Hepatocyte (in vitro differentiated cells): ENCODE data around the gene LAMA3. TPM values are rescaled to one million over a fixed set of nuclear protein-coding genes. Genes with fewer than 3 reads are reported as not detected.

ENCODE experiments used
- DNase-seq: peaks from one replicate; pipeline ENCODE4 v3.0.0-alpha.2; 2016; ENCODE audit warnings: low spot score
- H2AFZ ChIP-seq: fragments of 200-600 bp; sonication (generic); 2 replicates; pipeline ENCODE4 v1.6.0; 2016; ENCODE audit warnings: antibody characterized with exemption, mild to moderate bottlenecking
- H3K27ac ChIP-seq: fragments of 200-600 bp; sonication (generic); 2 replicates; pipeline ENCODE4 v1.5.1; 2016; ENCODE audit warnings: mild to moderate bottlenecking
- H3K27me3 ChIP-seq: fragments of 200-600 bp; sonication (generic); 2 replicates; pipeline ENCODE4 v1.6.1; 2016
- H3K36me3 ChIP-seq: fragments of 200-600 bp; sonication (generic); replicated peaks from 2 replicates; pipeline ENCODE4 v1.5.1; 2016; ENCODE audit warnings: low read depth; ENCODE audit not compliant: insufficient read depth
- H3K4me1 ChIP-seq: fragments of 200-600 bp; sonication (generic); 2 replicates; pipeline ENCODE4 v1.5.1; 2016; ENCODE audit warnings: mild to moderate bottlenecking, moderate library complexity; ENCODE audit not compliant: insufficient read depth
- H3K4me2 ChIP-seq: fragments of 200-600 bp; sonication (generic); 2 replicates; pipeline ENCODE4 v1.6.0; 2016
- H3K4me3 ChIP-seq: fragments of 200-600 bp; sonication (generic); 2 replicates; pipeline ENCODE4 v1.5.1; 2016; ENCODE audit warnings: mild to moderate bottlenecking
- H3K79me2 ChIP-seq: fragments of 200-600 bp; sonication (generic); 2 replicates; pipeline ENCODE4 v1.6.0; 2017; ENCODE audit warnings: mild to moderate bottlenecking
- H3K9me2 ChIP-seq: fragments of 200-600 bp; sonication (generic); replicated peaks from 2 replicates; pipeline ENCODE4 v1.6.0; 2017; ENCODE audit warnings: mild to moderate bottlenecking; ENCODE audit not compliant: insufficient read depth
- H3K9me3 ChIP-seq: fragments of 200-600 bp; sonication (generic); 2 replicates; pipeline ENCODE4 v1.5.1; 2016; ENCODE audit warnings: low read depth, mild to moderate bottlenecking
- H4K20me1 ChIP-seq: fragments of 200-600 bp; sonication (generic); 2 replicates; pipeline ENCODE4 v1.6.0; 2016; ENCODE audit warnings: mild to moderate bottlenecking; ENCODE audit not compliant: insufficient read depth, poor library complexity, severe bottlenecking
- EZH2 ChIP-seq: fragments of 200-600 bp; sonication (generic); IDR thresholded peaks from 2 replicates; pipeline ENCODE4 v1.6.1; 2016; ENCODE audit warnings: antibody characterized with exemption, mild to moderate bottlenecking, borderline replicate concordance
- EZH2phosphoT487 ChIP-seq: fragments of 200-600 bp; sonication (generic); IDR thresholded peaks from one replicate; pipeline ENCODE4 v1.6.1; 2018; ENCODE audit warnings: antibody characterized with exemption, mild to moderate bottlenecking, low read depth, moderate library complexity; ENCODE audit not compliant: unreplicated experiment, severe bottlenecking
- WGBS: methylation state at CpG from one replicate; pipeline ENCODE4 v1.1.6; 2016; ENCODE audit warnings: low lambda C conversion rate; ENCODE audit errors: missing lambda C conversion rate; 5-methylcytosine and 5-hydroxymethylcytosine counted together
- polyA plus RNA-seq: library from polyadenylated mRNA; unstranded; fragments of >200 nt; fragmentation: Nextera tagmentation; extraction: Ambion mirVana; gene quantifications from 2 replicates; pipeline ENCODE4 v1.2.1, GENCODE V29; 2016
- total RNA-seq: library from RNA; depleted of rRNA; stranded (reverse); fragments of >200 nt; gene quantifications from 2 replicates; pipeline ENCODE4 v1.2.3, GENCODE V29; 2014
- TF ChIP-seq, protein P1 (sequence below): fragments of 200-600 bp; sonication (generic); IDR thresholded peaks from 2 replicates; pipeline ENCODE4 v1.5.1; 2016; ENCODE audit warnings: antibody characterized with exemption, mild to moderate bottlenecking; ENCODE audit not compliant: poor library complexity

Gene LAMA3
- total and polyA plus RNA-seq, 2 experiments from 2014 or later: 29.9 to 52.1 TPM

DNA sequence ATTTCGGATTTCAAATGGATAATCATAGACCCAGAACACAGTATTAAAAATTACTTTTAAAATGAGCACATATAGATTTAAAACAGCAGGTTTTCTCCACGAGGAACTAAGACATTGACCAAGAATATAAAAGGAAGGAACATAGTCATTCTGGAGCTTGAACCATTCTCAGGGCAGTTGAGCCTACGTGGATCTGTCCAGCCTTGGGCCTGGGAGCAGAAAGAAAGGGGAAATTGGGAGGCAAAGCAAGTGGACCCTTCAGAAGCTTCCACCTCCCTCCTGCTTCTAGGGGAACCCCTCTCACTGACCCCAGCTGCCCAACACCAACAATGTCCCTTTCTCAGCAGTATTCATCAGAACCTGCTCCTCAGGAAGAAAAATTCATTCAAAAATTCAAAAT is 293.9 kb downstream of the LAMA3 start:
- no peak for DNase-seq
- H3K27me3 ChIP-seq: no peaks in the 10 kb centered on the region
- peaks cover 19% of the 10 kb centered on the region for H3K4me1 ChIP-seq
- peak overlapping the region; percentile 64 for H3K4me2 ChIP-seq
- H4K20me1 ChIP-seq: no peaks in the 10 kb centered on the region
- H2AFZ ChIP-seq: peak overlapping the region; percentile 36
- H3K36me3 ChIP-seq: no peaks in the 10 kb centered on the region
- WGBS: 96% methylated on average over 3 of the region's 3 CpGs
- H3K9me3 ChIP-seq: no peaks in the 10 kb centered on the region
- H3K27ac ChIP-seq: peak overlapping the region; percentile 60
- no peaks in the 10 kb centered on the region for H3K9me2 ChIP-seq
- TF ChIP-seq, protein P1, sequence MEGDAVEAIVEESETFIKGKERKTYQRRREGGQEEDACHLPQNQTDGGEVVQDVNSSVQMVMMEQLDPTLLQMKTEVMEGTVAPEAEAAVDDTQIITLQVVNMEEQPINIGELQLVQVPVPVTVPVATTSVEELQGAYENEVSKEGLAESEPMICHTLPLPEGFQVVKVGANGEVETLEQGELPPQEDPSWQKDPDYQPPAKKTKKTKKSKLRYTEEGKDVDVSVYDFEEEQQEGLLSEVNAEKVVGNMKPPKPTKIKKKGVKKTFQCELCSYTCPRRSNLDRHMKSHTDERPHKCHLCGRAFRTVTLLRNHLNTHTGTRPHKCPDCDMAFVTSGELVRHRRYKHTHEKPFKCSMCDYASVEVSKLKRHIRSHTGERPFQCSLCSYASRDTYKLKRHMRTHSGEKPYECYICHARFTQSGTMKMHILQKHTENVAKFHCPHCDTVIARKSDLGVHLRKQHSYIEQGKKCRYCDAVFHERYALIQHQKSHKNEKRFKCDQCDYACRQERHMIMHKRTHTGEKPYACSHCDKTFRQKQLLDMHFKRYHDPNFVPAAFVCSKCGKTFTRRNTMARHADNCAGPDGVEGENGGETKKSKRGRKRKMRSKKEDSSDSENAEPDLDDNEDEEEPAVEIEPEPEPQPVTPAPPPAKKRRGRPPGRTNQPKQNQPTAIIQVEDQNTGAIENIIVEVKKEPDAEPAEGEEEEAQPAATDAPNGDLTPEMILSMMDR: no peak
- TF ChIP-seq EZH2phosphoT487: no peak
- no peak overlapping the region for H3K4me3 ChIP-seq
- H3K79me2 ChIP-seq: no peaks in the 10 kb centered on the region

DNA sequence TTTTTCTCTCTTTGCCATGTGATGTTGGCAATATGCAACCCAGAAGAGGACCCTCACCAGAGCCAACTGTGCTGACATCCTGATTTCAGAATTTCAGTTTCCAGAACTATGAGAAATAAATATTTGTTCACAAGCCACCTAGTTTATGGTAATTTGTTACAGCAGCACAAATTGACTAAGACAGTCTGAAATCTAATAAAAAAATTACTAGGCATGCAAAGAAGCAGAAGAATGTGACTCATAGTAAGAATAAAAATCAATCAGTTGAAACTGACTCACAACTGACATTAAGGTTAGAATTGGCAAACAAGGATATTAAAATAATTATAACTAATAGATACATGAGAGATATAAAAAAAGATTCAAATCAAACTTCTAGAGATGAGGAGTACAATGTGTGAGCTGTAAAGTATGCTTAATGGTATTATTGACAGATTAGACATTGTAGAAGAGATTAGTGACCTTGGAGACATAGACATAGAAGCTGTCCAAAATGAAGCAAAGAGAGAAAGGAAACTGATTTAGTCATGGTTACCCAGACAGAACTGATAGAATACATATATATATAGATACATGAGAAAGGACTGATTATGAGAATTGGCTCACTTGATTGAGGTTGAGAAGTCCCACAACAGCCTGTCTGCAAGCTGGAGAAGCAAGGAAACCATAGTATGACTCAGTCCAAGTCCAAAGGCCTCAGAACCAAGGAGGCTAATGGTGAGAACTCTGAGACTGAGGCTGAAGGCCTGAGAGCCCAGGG is 297.5 kb downstream of the LAMA3 start:
- Histone ChIP-seq H3K4me3 (no peak overlapping the region), H3K4me2 (no peak overlapping the region), H2AFZ (no peak overlapping the region), H3K36me3 (no peaks in the 10 kb centered on the region), H4K20me1 (no peaks in the 10 kb centered on the region), H3K4me1 (peaks cover 13% of the 10 kb centered on the region), H3K79me2 (no peaks in the 10 kb centered on the region), H3K9me3 (no peaks in the 10 kb centered on the region), H3K27me3 (no peaks in the 10 kb centered on the region), H3K9me2 (no peaks in the 10 kb centered on the region), H3K27ac (no peak overlapping the region)
- TF ChIP-seq, protein P1: no peak
- TF ChIP-seq EZH2 (no peak), EZH2phosphoT487 (no peak)
- no peak for DNase-seq

GRCh38 chr18:23990474-23991410 is 301.5 kb downstream of the LAMA3 start:
- H3K9me3 ChIP-seq: no peaks in the 10 kb centered on the region
- no peaks in the 10 kb centered on the region for H3K79me2 ChIP-seq
- H3K4me3 ChIP-seq: no peak overlapping the region
- H3K36me3 ChIP-seq: no peaks in the 10 kb centered on the region
- H3K9me2 ChIP-seq: no peaks in the 10 kb centered on the region
- H2AFZ ChIP-seq: no peak overlapping the region
- H4K20me1 ChIP-seq: no peaks in the 10 kb centered on the region
- H3K4me1 ChIP-seq: no peaks in the 10 kb centered on the region
- no peak overlapping the region for H3K27ac ChIP-seq
- 89% methylated on average over 6 of the region's 6 CpGs for WGBS
- DNase-seq: no peak
- no peak for TF ChIP-seq EZH2
- TF ChIP-seq, protein P1: no peak
- no peak overlapping the region for H3K4me2 ChIP-seq
- H3K27me3 ChIP-seq: no peaks in the 10 kb centered on the region
